ENCODE results near the gene GNB1. TPM values are rescaled to one million over a fixed set of nuclear protein-coding genes. Genes with fewer than 3 reads are reported as not detected.

GNB1 gene
- total RNA-seq, 2 donors from 2014 or later: 350 to 418 TPM

DNA sequence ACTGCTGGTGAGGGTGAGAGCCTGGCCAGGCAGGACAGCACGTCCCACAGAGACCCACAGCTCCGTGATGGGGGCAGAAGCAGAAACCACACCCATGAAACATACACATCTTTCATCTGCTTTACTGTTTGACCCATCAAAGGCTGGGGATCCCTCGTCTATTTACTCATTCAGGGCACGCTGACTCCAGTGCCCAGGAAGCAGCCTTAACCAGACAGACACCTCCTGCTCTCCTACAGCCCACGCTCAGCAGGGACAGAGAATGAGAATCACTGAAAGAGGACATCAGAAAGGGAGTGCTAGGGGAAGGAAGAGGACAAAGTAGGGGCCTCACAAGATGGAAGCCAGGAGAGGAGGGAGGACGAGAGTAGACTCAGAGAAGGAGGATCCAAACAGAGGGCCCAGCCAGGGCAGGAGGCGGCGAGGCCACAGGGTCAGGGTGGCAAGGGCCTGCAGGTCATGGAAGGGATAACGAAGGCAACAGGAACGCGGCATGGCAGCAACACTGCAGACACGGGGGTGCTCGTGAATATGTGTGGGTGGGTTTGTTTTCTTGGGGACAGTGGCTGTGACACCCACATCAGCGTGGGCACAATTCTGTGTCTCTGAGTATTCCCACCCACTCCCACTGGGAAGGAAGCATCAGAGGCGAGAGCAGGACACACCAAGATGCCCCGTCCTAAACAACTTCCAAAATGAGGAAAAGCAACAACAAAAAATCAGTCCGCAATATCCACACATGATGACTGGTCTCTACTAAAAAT, 97.2 kb downstream of the GNB1 start:
- DNase-seq: no peak
- H3K4me3 Mint-ChIP-seq: no peak overlapping the region
- no peak for ATAC-seq (replicated peaks in 1 of 2)
- H3K4me1 Mint-ChIP-seq (ENCODE audit: low read depth): peaks cover 6% of the 10 kb centered on the region
- H3K36me3 Mint-ChIP-seq (ENCODE audit: insufficient read depth in 2 of 2): peaks cover 14 to 32% of the 10 kb centered on the region in 2 donors
- no peaks in the 10 kb centered on the region for H3K9me3 Mint-ChIP-seq
- no peaks in the 10 kb centered on the region for H3K27me3 Mint-ChIP-seq (ENCODE audit: low read depth)
- H3K27ac Mint-ChIP-seq: no peak overlapping the region

- Mint-ChIP-seq H3K36me3 (ENCODE audit: insufficient read depth in 2 of 2) (peaks cover 12 to 42% of the 10 kb centered on the region in 2 donors), H3K9me3 (no peaks in the 10 kb centered on the region), H3K4me1 (ENCODE audit: low read depth) (peaks cover 6% of the 10 kb centered on the region), H3K27me3 (ENCODE audit: low read depth) (no peaks in the 10 kb centered on the region), H3K4me3 (no peak overlapping the region), H3K27ac (no peak overlapping the region)
- ATAC-seq (replicated peaks in 1 of 2) (no peak), DNase-seq (no peak)
Observed at GRCh38 chr1:1788646-1789431, 102.0 kb downstream of the GNB1 start.

DNA sequence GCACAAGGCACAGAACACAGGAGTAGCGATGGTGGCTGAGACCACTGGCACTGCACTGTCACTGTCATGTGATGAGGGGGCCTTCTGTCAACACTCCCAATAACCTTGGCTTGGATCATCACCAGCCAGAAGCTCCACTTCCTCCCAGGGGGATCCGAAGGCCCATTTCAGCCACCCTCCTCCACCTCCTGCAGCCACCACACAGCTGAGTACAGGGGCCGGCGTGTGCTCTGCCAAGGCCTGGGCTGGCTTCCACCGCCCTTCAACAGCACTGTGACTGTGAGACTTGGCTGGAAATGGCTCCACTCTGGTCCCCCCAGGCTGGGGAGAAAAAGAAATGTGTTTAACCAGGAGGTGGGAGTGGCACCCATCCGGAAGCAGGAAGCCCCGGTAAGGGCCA, 102.8 kb downstream of the GNB1 start:
- Mint-ChIP-seq H3K4me1 (ENCODE audit: low read depth) (peaks cover 6% of the 10 kb centered on the region), H3K27ac (no peak overlapping the region), H3K9me3 (no peaks in the 10 kb centered on the region), H3K27me3 (ENCODE audit: low read depth) (no peaks in the 10 kb centered on the region), H3K4me3 (no peak overlapping the region), H3K36me3 (ENCODE audit: insufficient read depth in 2 of 2) (peaks cover 10 to 36% of the 10 kb centered on the region in 2 donors)
- DNase-seq (no peak), ATAC-seq (replicated peaks in 1 of 2) (no peak)

- no peak overlapping the region for H3K27ac Mint-ChIP-seq
- peaks cover 11% of the 10 kb centered on the region for H3K4me1 Mint-ChIP-seq (ENCODE audit: low read depth)
- peaks cover 10 to 32% of the 10 kb centered on the region in 2 donors for H3K36me3 Mint-ChIP-seq (ENCODE audit: insufficient read depth in 2 of 2)
- H3K27me3 Mint-ChIP-seq (ENCODE audit: low read depth): no peaks in the 10 kb centered on the region
- no peak for ATAC-seq (replicated peaks in 1 of 2)
- DNase-seq: no peak
- no peaks in the 10 kb centered on the region for H3K9me3 Mint-ChIP-seq
- H3K4me3 Mint-ChIP-seq: no peak overlapping the region
Observed at GRCh38 chr1:1786836-1787605, 103.9 kb downstream of the GNB1 start.

GRCh38 chr1:1785666-1786065, 105.2 kb downstream of the GNB1 start:
- no peak for ATAC-seq (replicated peaks in 1 of 2)
- Mint-ChIP-seq H3K9me3 (no peaks in the 10 kb centered on the region), H3K36me3 (ENCODE audit: insufficient read depth in 2 of 2) (peaks cover 8 to 27% of the 10 kb centered on the region in 2 donors), H3K4me1 (ENCODE audit: low read depth) (peaks cover 24% of the 10 kb centered on the region), H3K27me3 (ENCODE audit: low read depth) (no peaks in the 10 kb centered on the region), H3K27ac (no peak overlapping the region), H3K4me3 (no peak overlapping the region)
- no peak for DNase-seq

GRCh38 chr1:1784933-1785332, 106.0 kb downstream of the GNB1 start:
- no peak overlapping the region for H3K4me3 Mint-ChIP-seq
- H3K27me3 Mint-ChIP-seq (ENCODE audit: low read depth): no peaks in the 10 kb centered on the region
- DNase-seq (no peak), ATAC-seq (replicated peaks in 1 of 2) (no peak)
- H3K27ac Mint-ChIP-seq: no peak overlapping the region
- H3K9me3 Mint-ChIP-seq: no peaks in the 10 kb centered on the region
- peaks cover 31% of the 10 kb centered on the region for H3K4me1 Mint-ChIP-seq (ENCODE audit: low read depth)
- peaks cover 8 to 21% of the 10 kb centered on the region in 2 donors for H3K36me3 Mint-ChIP-seq (ENCODE audit: insufficient read depth in 2 of 2)

DNA sequence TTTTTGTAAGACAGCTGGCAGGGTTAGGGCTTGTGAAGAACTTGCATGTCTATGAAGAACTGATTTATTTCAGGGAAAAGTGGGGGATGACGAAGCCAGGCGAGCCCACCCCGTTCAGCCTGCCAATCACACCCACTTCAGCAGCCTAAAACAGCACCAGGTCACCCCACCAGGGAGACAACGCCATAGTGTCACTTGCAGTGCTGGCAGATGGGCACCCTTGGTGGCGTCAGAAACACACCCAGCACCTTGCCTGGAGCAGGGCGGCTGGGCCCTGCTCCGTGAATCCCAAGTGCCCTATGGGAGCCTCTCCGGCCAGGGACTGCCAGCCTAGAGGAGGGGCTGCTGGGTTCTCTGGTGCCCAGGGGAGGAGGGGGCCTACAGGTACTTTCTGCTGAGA, 107.6 kb downstream of the GNB1 start:
- Mint-ChIP-seq H3K27ac (peak overlapping the region; percentile 72), H3K4me1 (ENCODE audit: low read depth) (peaks cover 41% of the 10 kb centered on the region), H3K4me3 (peak overlapping the region; percentile 49 to 53), H3K36me3 (ENCODE audit: insufficient read depth in 2 of 2) (peaks cover 3 to 15% of the 10 kb centered on the region in 2 donors), H3K27me3 (ENCODE audit: low read depth) (no peaks in the 10 kb centered on the region), H3K9me3 (no peaks in the 10 kb centered on the region)
- DNase-seq (no peak), ATAC-seq (replicated peaks in 1 of 2) (no peak)

DNA sequence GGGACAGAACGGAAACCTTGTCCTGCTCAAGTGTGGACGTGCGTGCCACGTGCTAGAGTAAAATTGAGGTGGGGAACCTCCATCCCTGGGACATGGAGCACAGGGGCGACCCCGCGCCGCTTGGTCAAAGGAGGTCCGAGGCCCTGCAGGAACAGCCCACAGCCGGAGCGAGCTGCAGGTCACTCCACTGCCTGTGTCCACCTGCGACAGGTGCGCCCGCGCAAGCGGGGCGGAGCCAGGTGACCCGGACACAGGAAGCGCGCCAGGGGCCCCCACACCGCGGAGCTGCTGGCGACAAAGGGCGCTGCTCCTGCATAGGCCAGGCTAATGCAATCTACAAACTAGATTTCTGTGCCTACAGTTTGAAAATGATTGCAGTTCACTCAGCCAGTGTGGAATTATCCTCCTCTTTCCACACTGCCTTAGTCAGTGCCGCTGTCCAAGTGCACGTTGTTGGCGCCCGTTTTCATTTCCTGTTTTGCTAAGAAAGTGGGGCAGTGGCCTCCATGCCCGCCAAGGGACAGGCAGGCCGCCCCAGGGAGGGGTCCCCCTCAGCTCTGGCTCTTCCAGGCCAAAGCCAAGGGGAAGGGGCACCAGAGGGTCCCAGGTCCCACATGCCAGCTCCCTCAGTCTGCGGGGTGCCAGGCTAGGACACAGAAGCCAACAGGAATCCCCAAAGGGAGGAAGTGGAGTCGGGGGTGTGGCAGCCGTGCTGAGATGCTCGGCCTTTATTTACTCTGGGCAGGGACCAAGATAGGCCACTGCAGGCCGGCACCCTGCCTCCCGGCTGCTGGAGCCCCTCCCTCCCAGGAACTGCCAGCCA, 108.3 kb downstream of the GNB1 start:
- Mint-ChIP-seq H3K36me3 (ENCODE audit: insufficient read depth in 2 of 2) (peaks cover 3 to 13% of the 10 kb centered on the region in 2 donors), H3K27ac (peak overlapping the region; percentile 72), H3K9me3 (no peaks in the 10 kb centered on the region), H3K4me1 (ENCODE audit: low read depth) (peaks cover 41% of the 10 kb centered on the region), H3K27me3 (ENCODE audit: low read depth) (no peaks in the 10 kb centered on the region), H3K4me3 (peak overlapping the region; percentile 58 to 59)
- DNase-seq (peak in 1 of 2 donors; percentile 27), ATAC-seq (replicated peaks in 1 of 2) (no peak)

DNA sequence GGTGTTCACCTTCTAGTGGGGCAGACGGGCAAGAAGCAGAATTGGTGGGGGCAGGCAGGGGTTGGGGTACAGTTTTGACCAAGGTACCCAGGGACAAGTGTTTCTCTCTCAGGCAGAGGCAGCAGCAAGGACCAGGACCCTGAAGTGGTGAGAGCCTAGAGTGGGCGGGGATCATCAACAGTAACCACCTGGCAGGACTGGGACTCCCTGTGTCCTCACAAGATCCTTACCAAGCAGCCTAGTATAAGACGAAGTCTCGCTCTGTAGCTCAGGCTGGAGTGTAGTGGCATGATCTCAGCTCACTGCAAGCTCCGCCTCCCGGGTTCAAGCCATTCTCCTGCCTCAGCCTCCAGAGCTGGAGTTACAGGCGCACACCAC, 109.4 kb downstream of the GNB1 start:
- Mint-ChIP-seq H3K36me3 (ENCODE audit: insufficient read depth in 2 of 2) (peaks cover 3% of the 10 kb centered on the region in 2 donors), H3K9me3 (no peaks in the 10 kb centered on the region), H3K27ac (peak overlapping the region; percentile 77), H3K4me3 (peak overlapping the region in 1 of 2 donors; percentile 74), H3K4me1 (ENCODE audit: low read depth) (peaks cover 51% of the 10 kb centered on the region), H3K27me3 (ENCODE audit: low read depth) (no peaks in the 10 kb centered on the region)
- DNase-seq: no peak
- ATAC-seq (replicated peaks in 1 of 2): no peak

- H3K4me3 Mint-ChIP-seq: peak overlapping the region; percentile 74 to 76
- peak overlapping the region; percentile 94 for H3K27ac Mint-ChIP-seq
- H3K36me3 Mint-ChIP-seq (ENCODE audit: insufficient read depth in 2 of 2): peaks cover 2 to 3% of the 10 kb centered on the region in 2 donors
- DNase-seq: no peak
- H3K27me3 Mint-ChIP-seq (ENCODE audit: low read depth): no peaks in the 10 kb centered on the region
- peaks cover 57% of the 10 kb centered on the region for H3K4me1 Mint-ChIP-seq (ENCODE audit: low read depth)
- H3K9me3 Mint-ChIP-seq: no peaks in the 10 kb centered on the region
- no peak for ATAC-seq (replicated peaks in 1 of 2)
Observed at GRCh38 chr1:1780598-1781525, 110.0 kb downstream of the GNB1 start.

GRCh38 chr1:1779691-1780597, 110.9 kb downstream of the GNB1 start:
- H3K4me1 Mint-ChIP-seq (ENCODE audit: low read depth): peaks cover 66% of the 10 kb centered on the region
- H3K4me3 Mint-ChIP-seq: peak overlapping the region; percentile 74 to 76

More at GRCh38 chr1:1779691-1780597, 110.9 kb downstream of the GNB1 start:
- Mint-ChIP-seq H3K36me3 (ENCODE audit: insufficient read depth in 2 of 2) (peaks cover 2 to 3% of the 10 kb centered on the region in 2 donors), H3K27ac (peak overlapping the region; percentile 94), H3K9me3 (no peaks in the 10 kb centered on the region), H3K27me3 (ENCODE audit: low read depth) (no peaks in the 10 kb centered on the region)
- ATAC-seq (replicated peaks in 1 of 2): peak; percentile 57 to 66
- peak; percentile 72 to 78 for DNase-seq
